Nephron (organoid): Measurements from ENCODE around the gene FBXW11.
"Not testable (repeated sequence)": the region's sequence is repeated elsewhere in the genome, so short reads cannot be mapped to it uniquely, and the experiment has no call there.

Experiments
- H3K27ac Mint-ChIP-seq, 3 experiments: 2 replicates each; pipeline ENCODE4 v1.8.0; 2020; ENCODE audit warnings: mixed read lengths in 3 of 3, mild to moderate bottlenecking in 2 of 3, moderate library complexity in 1 of 3
- H3K27me3 Mint-ChIP-seq: 2 replicates; pipeline ENCODE4 v1.8.0; 2021; ENCODE audit warnings: low read depth, mild to moderate bottlenecking, moderate library complexity, mixed read lengths
- H3K36me3 Mint-ChIP-seq: 2 replicates; pipeline ENCODE4 v1.8.0; 2020; ENCODE audit warnings: low read depth, mixed read lengths
- H3K4me1 Mint-ChIP-seq: 2 replicates; pipeline ENCODE4 v1.8.0; 2020; ENCODE audit warnings: mixed read lengths
- H3K4me3 Mint-ChIP-seq, 3 experiments: 2 replicates each; pipeline ENCODE4 v1.8.0; 2020; ENCODE audit warnings: mild to moderate bottlenecking in 3 of 3, mixed read lengths in 3 of 3, moderate library complexity in 2 of 3
- H3K9me3 Mint-ChIP-seq: 2 replicates; pipeline ENCODE4 v1.8.0; 2020; ENCODE audit warnings: mixed read lengths
- CTCF ChIP-seq, 3 experiments: fragments of 200-600 bp; sonication (generic); IDR thresholded peaks; one replicate each; pipeline ENCODE4 v1.5.0; 2021; ENCODE audit warnings: antibody characterized with exemption in 3 of 3; ENCODE audit not compliant: unreplicated experiment in 3 of 3

FBXW11 gene

GRCh38 chr5:172031894-172032461 is 25.5 kb upstream of the FBXW11 start:
- H3K9me3 Mint-ChIP-seq = peaks cover 14% of the 10 kb centered on the region
- H3K4me3 Mint-ChIP-seq = no peak overlapping the region
- no peak for TF ChIP-seq CTCF (IDR thresholded peaks at IDR 0.05; ENCODE audit: unreplicated experiment in 3 of 3)
- H3K27me3 Mint-ChIP-seq = peaks cover 10% of the 10 kb centered on the region
- H3K4me1 Mint-ChIP-seq = peaks cover 10% of the 10 kb centered on the region
- peaks cover 5% of the 10 kb centered on the region for H3K36me3 Mint-ChIP-seq
- no peak overlapping the region for H3K27ac Mint-ChIP-seq

- Mint-ChIP-seq H3K27me3 (peaks cover 10% of the 10 kb centered on the region), H3K36me3 (peaks cover 5% of the 10 kb centered on the region), H3K27ac (no peak overlapping the region), H3K4me3 (no peak overlapping the region), H3K9me3 (peaks cover 14% of the 10 kb centered on the region), H3K4me1 (peaks cover 10% of the 10 kb centered on the region)
- no peak for TF ChIP-seq CTCF (IDR thresholded peaks at IDR 0.05; ENCODE audit: unreplicated experiment in 3 of 3)
Observed at GRCh38 chr5:172029876-172030275, 23.4 kb upstream of the FBXW11 start.

- TF ChIP-seq CTCF (IDR thresholded peaks at IDR 0.05; ENCODE audit: unreplicated experiment in 3 of 3) = no peak
- peaks cover 10% of the 10 kb centered on the region for H3K4me1 Mint-ChIP-seq
Observed at GRCh38 chr5:172028167-172028566, 21.7 kb upstream of the FBXW11 start.

GRCh38 chr5:172020110-172020786 is 13.8 kb upstream of the FBXW11 start:
- not testable (repeated sequence) for H3K27ac Mint-ChIP-seq, H3K4me1 Mint-ChIP-seq, H3K27me3 Mint-ChIP-seq, H3K4me3 Mint-ChIP-seq, H3K36me3 Mint-ChIP-seq, H3K9me3 Mint-ChIP-seq
- peak in 1 of 3 experiments; percentile 12 for TF ChIP-seq CTCF (IDR thresholded peaks at IDR 0.05; ENCODE audit: unreplicated experiment in 3 of 3)

More at GRCh38 chr5:172028167-172028566, 21.7 kb upstream of the FBXW11 start:
- peaks cover 14% of the 10 kb centered on the region for H3K9me3 Mint-ChIP-seq
- peaks cover 10% of the 10 kb centered on the region for H3K27me3 Mint-ChIP-seq
- peak overlapping the region in 1 of 3 experiments; percentile 64 for H3K27ac Mint-ChIP-seq
- peaks cover 5% of the 10 kb centered on the region for H3K36me3 Mint-ChIP-seq
- no peak overlapping the region for H3K4me3 Mint-ChIP-seq

- Mint-ChIP-seq H3K4me3 (no peak overlapping the region), H3K9me3 (no peaks in the 10 kb centered on the region), H3K4me1 (peaks cover 1% of the 10 kb centered on the region), H3K36me3 (no peaks in the 10 kb centered on the region), H3K27ac (no peak overlapping the region), H3K27me3 (no peaks in the 10 kb centered on the region)
- TF ChIP-seq CTCF (IDR thresholded peaks at IDR 0.05; ENCODE audit: unreplicated experiment in 3 of 3) = no peak
Observed at GRCh38 chr5:172015346-172015745, 8.9 kb upstream of the FBXW11 start.

GRCh38 chr5:172010278-172010677 is 3.8 kb upstream of the FBXW11 start:
- peak overlapping the region; percentile 30 to 57 (median 38) for H3K27ac Mint-ChIP-seq
- peak overlapping the region; percentile 61 to 76 (median 63) for H3K4me3 Mint-ChIP-seq
- peak in 2 of 3 experiments; percentile 38 to 41 for TF ChIP-seq CTCF (IDR thresholded peaks at IDR 0.05; ENCODE audit: unreplicated experiment in 3 of 3)
- H3K9me3 Mint-ChIP-seq = no peaks in the 10 kb centered on the region
- no peaks in the 10 kb centered on the region for H3K36me3 Mint-ChIP-seq
- H3K27me3 Mint-ChIP-seq = no peaks in the 10 kb centered on the region
- peaks cover 23% of the 10 kb centered on the region for H3K4me1 Mint-ChIP-seq
